Panc1 (cell line): ENCODE measurements around the gene CSRP3. TPM values are rescaled to one million over a fixed set of nuclear protein-coding genes. Genes with fewer than 3 reads are reported as not detected.

Experiments used
- ATAC-seq: fragments of 200-7000 bp; cut with Tn5 transposase; 2 replicates; pipeline ENCODE4 v1.9.1; 2020; ENCODE audit warnings: mild to moderate bottlenecking, moderate library complexity
- BruUV-seq: library from RNA; stranded (reverse); fragments of 400-500 nt; replicated peaks from 2 replicates; lab custom pipeline; 2021; lab: Mats Ljungman, UMichigan
- CTCF ChIA-PET: fragments of 300-600 bp; sonication (Branson Sonifier 250); formaldehyde crosslinking; loops from one replicate; lab custom pipeline; 2022; ENCODE audit warnings: antibody characterized with exemption; lab: Charles Lee
- POLR2A ChIA-PET: fragments of 300-600 bp; sonication (Branson Sonifier 250); formaldehyde crosslinking; loops from one replicate; lab custom pipeline; 2022; ENCODE audit warnings: antibody characterized with exemption; lab: Charles Lee
- DNase-seq: peaks from one replicate; pipeline ENCODE4 v3.0.0-alpha.2; 2010; ENCODE audit warnings: low read depth, low spot score
- H3K27ac ChIP-seq: 2 replicates; pipeline ENCODE4 v1.5.1; 2011; ENCODE audit warnings: mild to moderate bottlenecking, low read length, inconsistent platforms
- H3K27me3 ChIP-seq: fragments of 200-500 bp; sonication (Bioruptor generic); 2 replicates; pipeline ENCODE4 v1.6.0; 2014; ENCODE audit warnings: low read length, inconsistent platforms; ENCODE audit not compliant: control insufficient read depth, insufficient read depth
- H3K36me3 ChIP-seq: fragments of 200-500 bp; sonication (Bioruptor generic); 2 replicates; pipeline ENCODE4 v1.5.1; 2014; ENCODE audit warnings: inconsistent platforms, mild to moderate bottlenecking, low read length, moderate library complexity; ENCODE audit not compliant: control insufficient read depth, insufficient read depth
- H3K4me1 ChIP-seq: 2 replicates; pipeline ENCODE4 v1.5.1; 2011; ENCODE audit warnings: inconsistent platforms, mild to moderate bottlenecking, low read length, moderate library complexity; ENCODE audit not compliant: control insufficient read depth, insufficient read depth
- H3K4me3 ChIP-seq, 2 experiments: 2 replicates each; pipeline ENCODE4 v1.5.1; 2011 to 2012; ENCODE audit warnings: low read depth in 2 of 2, low read length in 2 of 2, mild to moderate bottlenecking in 2 of 2, inconsistent platforms in 1 of 2, moderate library complexity in 1 of 2
- H3K9me3 ChIP-seq: fragments of 200-500 bp; sonication (Bioruptor generic); 2 replicates; pipeline ENCODE4 v1.5.1; 2014; ENCODE audit warnings: low read depth, mild to moderate bottlenecking, inconsistent platforms, low read length, moderate library complexity; ENCODE audit not compliant: control insufficient read depth, insufficient read depth
- POLR2AphosphoS5 ChIP-seq: IDR thresholded peaks from 2 replicates; pipeline ENCODE4 v1.6.1; 2012; ENCODE audit warnings: mild to moderate bottlenecking, low read depth, low read length, moderate library complexity
- SIN3A ChIP-seq: IDR thresholded peaks from 2 replicates; pipeline ENCODE4 v1.6.1; 2012; ENCODE audit warnings: low read depth, mild to moderate bottlenecking, low read length, moderate library complexity, borderline replicate concordance; ENCODE audit not compliant: insufficient read depth
- TCF7L2 ChIP-seq: IDR thresholded peaks from 2 replicates; pipeline ENCODE4 v1.6.1; 2011; ENCODE audit warnings: mild to moderate bottlenecking, low read depth, low read length, inconsistent platforms
- in situ Hi-C: cut with HindIII; loops from 2 replicates; pipeline ENCODE4 v1.10.0; 2016; ENCODE audit warnings: low sequenced_read_pairs, low pct_unique_long_range_greater_than_20kb
- intact Hi-C: fragments of 100-400 bp; cut with micrococcal nuclease; formaldehyde crosslinking; loops from one replicate; pipeline ENCODE4 v1.10.0; 2022; ENCODE audit not compliant: unreplicated experiment
- total RNA-seq: library from RNA; stranded (reverse); gene quantifications from one replicate; pipeline ENCODE4 v1.2.1, GENCODE V29; 2021; ENCODE audit not compliant: unreplicated experiment
- TF ChIP-seq, protein P1 (sequence below), 2 experiments: IDR thresholded peaks; 2 replicates each; pipeline ENCODE4 v1.6.1; 2011 to 2012; ENCODE audit warnings: low read depth in 2 of 2, control low read depth in 1 of 2, low read length in 1 of 2, mild to moderate bottlenecking in 1 of 2, moderate library complexity in 1 of 2; ENCODE audit not compliant: insufficient read depth in 1 of 2
- TF ChIP-seq, protein P2 (sequence below): fragments of 450-650 bp; IDR thresholded peaks from 2 replicates; pipeline ENCODE4 v1.5.1; 2017; ENCODE audit warnings: mild to moderate bottlenecking

Gene CSRP3
- total RNA-seq, 1 experiment from 2014 or later: not detected

DNA sequence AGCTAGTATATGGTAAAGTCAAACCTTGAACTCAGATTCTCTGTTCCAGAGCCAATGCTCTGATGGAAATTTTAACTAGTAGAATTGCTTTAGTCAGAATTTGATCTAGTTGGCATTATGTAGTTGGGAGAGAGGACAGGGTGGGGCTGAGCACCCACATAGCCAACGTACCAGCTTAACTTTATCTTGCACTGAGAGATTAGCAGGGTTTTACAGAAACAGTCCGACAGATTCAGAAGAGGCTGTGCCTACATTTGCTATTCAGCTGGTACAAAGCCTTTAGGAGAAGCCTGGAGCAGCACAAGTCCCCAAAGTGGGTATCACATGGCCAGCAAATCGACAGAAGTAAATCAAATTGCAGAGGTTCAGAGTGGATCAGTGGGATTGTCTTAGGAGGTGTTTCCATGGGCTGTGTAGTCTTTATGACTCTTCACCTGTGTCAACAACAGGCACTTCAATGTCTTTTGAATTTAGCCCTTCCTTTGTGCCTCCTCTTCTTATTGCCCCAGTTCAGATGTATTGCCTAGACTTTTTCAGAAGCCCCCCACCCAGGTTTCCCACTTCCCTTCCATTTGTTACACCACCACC is 7.3 kb upstream of the CSRP3 start:
- intact Hi-C loops: no loop called here
- H3K36me3 ChIP-seq: no peaks in the 10 kb centered on the region
- ChIA-PET POLR2A (no interaction called here), CTCF (no interaction called here)
- DNase-seq: no peak
- no peaks in the 10 kb centered on the region for H3K4me1 ChIP-seq
- BruUV-seq: no TSS peak
- no peak overlapping the region for H3K4me3 ChIP-seq
- H3K9me3 ChIP-seq: no peaks in the 10 kb centered on the region
- no peak overlapping the region for H3K27ac ChIP-seq
- no peak for ATAC-seq
- in situ Hi-C loops: no loop called here
- TF ChIP-seq POLR2AphosphoS5: no peak
- no peak for TF ChIP-seq SIN3A
- TF ChIP-seq, protein P1, sequence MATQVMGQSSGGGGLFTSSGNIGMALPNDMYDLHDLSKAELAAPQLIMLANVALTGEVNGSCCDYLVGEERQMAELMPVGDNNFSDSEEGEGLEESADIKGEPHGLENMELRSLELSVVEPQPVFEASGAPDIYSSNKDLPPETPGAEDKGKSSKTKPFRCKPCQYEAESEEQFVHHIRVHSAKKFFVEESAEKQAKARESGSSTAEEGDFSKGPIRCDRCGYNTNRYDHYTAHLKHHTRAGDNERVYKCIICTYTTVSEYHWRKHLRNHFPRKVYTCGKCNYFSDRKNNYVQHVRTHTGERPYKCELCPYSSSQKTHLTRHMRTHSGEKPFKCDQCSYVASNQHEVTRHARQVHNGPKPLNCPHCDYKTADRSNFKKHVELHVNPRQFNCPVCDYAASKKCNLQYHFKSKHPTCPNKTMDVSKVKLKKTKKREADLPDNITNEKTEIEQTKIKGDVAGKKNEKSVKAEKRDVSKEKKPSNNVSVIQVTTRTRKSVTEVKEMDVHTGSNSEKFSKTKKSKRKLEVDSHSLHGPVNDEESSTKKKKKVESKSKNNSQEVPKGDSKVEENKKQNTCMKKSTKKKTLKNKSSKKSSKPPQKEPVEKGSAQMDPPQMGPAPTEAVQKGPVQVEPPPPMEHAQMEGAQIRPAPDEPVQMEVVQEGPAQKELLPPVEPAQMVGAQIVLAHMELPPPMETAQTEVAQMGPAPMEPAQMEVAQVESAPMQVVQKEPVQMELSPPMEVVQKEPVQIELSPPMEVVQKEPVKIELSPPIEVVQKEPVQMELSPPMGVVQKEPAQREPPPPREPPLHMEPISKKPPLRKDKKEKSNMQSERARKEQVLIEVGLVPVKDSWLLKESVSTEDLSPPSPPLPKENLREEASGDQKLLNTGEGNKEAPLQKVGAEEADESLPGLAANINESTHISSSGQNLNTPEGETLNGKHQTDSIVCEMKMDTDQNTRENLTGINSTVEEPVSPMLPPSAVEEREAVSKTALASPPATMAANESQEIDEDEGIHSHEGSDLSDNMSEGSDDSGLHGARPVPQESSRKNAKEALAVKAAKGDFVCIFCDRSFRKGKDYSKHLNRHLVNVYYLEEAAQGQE (IDR thresholded peaks at IDR 0.05; ENCODE audit: insufficient read depth in 1 of 2, low read depth in 2 of 2, low read length in 1 of 2): no peak
- TF ChIP-seq, protein P2, sequence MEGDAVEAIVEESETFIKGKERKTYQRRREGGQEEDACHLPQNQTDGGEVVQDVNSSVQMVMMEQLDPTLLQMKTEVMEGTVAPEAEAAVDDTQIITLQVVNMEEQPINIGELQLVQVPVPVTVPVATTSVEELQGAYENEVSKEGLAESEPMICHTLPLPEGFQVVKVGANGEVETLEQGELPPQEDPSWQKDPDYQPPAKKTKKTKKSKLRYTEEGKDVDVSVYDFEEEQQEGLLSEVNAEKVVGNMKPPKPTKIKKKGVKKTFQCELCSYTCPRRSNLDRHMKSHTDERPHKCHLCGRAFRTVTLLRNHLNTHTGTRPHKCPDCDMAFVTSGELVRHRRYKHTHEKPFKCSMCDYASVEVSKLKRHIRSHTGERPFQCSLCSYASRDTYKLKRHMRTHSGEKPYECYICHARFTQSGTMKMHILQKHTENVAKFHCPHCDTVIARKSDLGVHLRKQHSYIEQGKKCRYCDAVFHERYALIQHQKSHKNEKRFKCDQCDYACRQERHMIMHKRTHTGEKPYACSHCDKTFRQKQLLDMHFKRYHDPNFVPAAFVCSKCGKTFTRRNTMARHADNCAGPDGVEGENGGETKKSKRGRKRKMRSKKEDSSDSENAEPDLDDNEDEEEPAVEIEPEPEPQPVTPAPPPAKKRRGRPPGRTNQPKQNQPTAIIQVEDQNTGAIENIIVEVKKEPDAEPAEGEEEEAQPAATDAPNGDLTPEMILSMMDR: no peak
- peaks cover 5% of the 10 kb centered on the region; the same call in 1 of the 2 replicates for H3K27me3 ChIP-seq

DNA sequence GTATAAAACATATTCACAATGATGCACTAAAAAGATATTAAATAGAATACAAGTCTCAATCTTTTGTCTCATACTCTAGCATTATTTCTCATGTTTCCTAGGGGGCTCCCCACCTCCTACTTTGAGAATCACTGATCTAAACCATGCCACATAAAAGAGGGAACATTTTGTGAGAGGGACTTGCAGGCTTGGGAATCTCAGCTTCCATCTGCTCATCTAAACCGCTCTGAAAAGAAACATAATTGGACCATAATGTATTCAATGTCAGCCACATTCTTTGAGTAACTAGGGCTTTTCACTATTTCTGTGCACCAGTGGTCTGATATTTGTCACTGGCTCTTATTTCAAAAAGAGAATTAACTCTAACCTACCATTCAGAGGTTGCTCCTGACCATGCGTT is 6.4 kb upstream of the CSRP3 start:
- ChIA-PET POLR2A (no interaction called here), CTCF (no interaction called here)
- in situ Hi-C loops: no loop called here
- BruUV-seq: no TSS peak
- H3K27me3 ChIP-seq: peaks cover 5% of the 10 kb centered on the region; the same call in 1 of the 2 replicates
- H3K4me3 ChIP-seq: no peak overlapping the region
- no peaks in the 10 kb centered on the region for H3K36me3 ChIP-seq
- no peak overlapping the region for H3K27ac ChIP-seq
- no peak for TF ChIP-seq TCF7L2
- no peak for TF ChIP-seq POLR2AphosphoS5
- H3K4me1 ChIP-seq: no peaks in the 10 kb centered on the region
- DNase-seq (no peak), ATAC-seq (no peak)
- intact Hi-C loops: no loop called here
- no peaks in the 10 kb centered on the region for H3K9me3 ChIP-seq

DNA sequence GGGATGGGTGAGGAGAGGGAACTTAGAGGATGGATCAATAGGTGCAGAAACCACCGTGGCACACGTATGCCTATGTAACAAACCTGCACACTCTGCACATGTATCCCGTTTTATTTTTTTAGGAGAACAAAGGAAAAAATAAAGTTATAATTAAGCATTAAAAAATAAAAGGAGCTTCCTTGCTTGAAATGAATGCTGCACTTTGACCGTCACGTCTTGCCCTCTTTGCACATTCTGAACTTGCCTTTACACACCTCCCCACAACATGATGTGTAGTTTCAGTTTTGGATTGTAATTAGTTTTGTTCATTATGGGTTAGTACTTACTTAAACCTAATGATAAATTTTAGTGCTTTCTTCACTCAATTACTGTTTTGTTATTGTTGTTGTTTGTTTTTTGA is 3.1 kb upstream of the CSRP3 start:
- ChIA-PET POLR2A (interaction anchor here (0.7 kb wide), 1 partner anchor 11 kb away, joined by 6 read pairs; no protein-coding TSS in a partner anchor), CTCF (no interaction called here)
- in situ Hi-C loops: no loop called here
- 0 out of 2 replicates have a peak, but pooled peaks cover 6% of the 10 kb centered on the region for H3K4me1 ChIP-seq
- ATAC-seq (no peak), DNase-seq (no peak)
- no peak overlapping the region for H3K4me3 ChIP-seq
- no peak overlapping the region for H3K27ac ChIP-seq
- H3K27me3 ChIP-seq: peaks cover 4% of the 10 kb centered on the region; the same call in 1 of the 2 replicates
- TF ChIP-seq POLR2AphosphoS5 (no peak), SIN3A (no peak), TCF7L2 (no peak)
- TF ChIP-seq, protein P2: no peak
- TF ChIP-seq, protein P1 (IDR thresholded peaks at IDR 0.05; ENCODE audit: insufficient read depth in 1 of 2, low read depth in 2 of 2, low read length in 1 of 2): no peak
- no peaks in the 10 kb centered on the region for H3K9me3 ChIP-seq
- intact Hi-C loops: no loop called here
- H3K36me3 ChIP-seq: no peaks in the 10 kb centered on the region
- no TSS peak for BruUV-seq
